ENCODE results near the gene PKN1.
A peak's percentile ranks its signal among the peaks of the same experiment; 100 is the strongest.
"Not testable (repeated sequence)": the region's sequence is repeated elsewhere in the genome, so short reads cannot be mapped to it uniquely, and the experiment has no call there.

PKN1 gene

DNA sequence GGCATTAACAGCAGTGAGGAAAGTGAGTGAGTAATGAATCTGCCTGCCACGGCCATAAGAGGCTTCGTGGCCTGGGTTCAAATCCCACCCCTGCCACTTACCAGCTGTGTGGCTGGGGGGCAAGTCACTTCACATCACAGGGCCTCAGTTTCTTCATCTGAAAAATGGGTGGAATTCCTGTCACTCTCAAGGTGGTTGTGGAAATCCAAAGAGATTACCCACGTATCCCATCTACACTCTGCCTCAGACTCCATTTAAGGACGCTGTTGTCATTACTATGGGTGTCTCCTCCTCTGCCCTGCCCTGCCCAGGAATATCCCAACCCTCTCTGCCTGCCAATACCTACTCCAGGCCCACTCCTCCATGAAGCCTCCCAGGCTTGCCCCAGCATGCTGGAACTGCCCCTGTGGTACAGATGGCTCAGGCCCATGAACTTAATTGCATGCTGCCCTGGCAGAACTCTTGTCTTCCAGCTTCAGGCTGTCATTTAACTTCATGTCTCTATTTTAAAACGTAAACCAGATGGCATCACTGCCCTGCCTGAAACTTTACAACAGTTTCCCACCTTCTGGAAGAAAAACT lies 59.7 kb downstream of the PKN1 start:
- no peak for DNase-seq

DNA sequence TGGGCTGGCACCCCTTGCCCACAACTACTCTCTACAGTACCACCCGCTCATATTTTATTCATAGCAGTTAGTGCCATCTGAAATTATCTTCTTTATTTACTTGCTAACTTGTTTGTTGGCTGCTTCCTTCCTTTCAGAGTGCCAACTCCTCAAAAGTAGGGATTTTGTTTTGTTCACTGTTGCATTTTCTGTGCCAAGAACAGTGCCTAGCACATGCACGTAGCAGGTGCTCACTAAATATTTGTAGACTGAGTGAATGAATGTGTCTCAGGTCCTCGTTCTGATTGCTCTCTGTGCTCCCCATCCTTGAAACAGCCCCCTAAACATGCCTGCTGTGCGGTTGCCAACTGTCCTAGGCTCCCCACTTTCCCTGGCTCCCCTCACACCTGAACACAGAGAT lies 61.3 kb downstream of the PKN1 start:
- no peak for DNase-seq

DNA sequence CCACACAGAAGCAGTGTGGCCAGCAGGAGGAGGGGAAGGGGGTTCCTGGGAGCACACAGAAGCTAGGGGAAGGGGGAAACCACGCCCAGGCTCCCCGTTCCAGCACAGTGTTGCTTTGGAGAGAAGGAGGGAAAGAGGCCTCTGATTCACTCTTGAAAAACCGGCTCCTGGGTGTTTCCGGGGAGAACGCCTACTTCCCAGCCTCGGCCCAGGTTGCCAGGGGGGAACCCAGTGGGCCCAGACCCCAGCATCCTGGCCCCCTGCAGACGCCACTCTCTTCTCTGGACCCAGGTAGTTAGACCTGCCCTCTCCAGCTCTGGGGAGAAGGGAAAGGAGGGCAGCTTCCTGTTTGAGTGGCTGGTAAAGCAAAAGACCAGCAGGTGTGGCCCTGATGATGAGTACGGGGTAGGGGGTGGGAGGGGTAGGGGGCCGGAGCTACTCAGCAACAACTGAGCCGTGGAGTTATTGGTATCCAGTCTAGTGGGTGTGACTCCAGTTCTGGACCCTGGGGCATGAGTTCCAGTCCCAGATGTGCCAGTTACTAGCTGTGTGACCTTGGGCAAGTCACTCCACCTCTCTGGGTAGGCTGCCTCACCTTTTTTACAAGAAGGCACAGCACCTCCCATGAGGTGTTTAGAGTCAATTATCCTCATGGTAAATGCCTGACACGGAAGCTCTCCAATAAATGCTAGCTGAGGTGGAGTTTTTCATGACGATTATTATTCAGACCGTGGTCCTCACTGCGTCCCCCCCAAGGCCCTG lies 62.0 kb downstream of the PKN1 start:
- DNase-seq, result no peak

DNA sequence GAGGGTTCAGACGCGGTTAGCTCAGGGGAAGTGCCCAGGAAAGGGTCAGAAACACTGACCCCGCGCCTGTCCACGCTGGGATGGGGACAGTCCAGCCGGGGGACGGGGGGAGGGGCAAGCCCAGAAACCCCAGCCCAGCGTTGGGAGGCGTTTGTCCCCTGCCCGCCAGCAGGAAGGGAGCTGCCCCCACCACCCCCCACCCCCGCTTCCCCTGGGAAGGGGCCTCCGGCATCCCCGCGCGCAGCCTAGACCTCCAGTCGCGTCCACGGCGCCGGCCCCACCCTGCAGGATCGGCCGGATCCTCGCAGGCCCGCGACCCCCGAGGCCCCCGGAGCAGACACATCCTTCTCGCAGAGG lies 62.5 kb downstream of the PKN1 start:
- DNase-seq, result no peak

GRCh38 chr19:14496029-14496833 lies 63.1 kb downstream of the PKN1 start, which contains the start of gene GIPC1:
Gene GIPC1, minus strand, starts transcription at chr19:14496127. Its CDS starts 13,151 bp downstream, at chr19:14482976.
- DNase-seq, result peak; percentile 92

- DNase-seq, result no peak
Observed at GRCh38 chr19:14496834-14497227, 63.7 kb downstream of the PKN1 start.

DNA sequence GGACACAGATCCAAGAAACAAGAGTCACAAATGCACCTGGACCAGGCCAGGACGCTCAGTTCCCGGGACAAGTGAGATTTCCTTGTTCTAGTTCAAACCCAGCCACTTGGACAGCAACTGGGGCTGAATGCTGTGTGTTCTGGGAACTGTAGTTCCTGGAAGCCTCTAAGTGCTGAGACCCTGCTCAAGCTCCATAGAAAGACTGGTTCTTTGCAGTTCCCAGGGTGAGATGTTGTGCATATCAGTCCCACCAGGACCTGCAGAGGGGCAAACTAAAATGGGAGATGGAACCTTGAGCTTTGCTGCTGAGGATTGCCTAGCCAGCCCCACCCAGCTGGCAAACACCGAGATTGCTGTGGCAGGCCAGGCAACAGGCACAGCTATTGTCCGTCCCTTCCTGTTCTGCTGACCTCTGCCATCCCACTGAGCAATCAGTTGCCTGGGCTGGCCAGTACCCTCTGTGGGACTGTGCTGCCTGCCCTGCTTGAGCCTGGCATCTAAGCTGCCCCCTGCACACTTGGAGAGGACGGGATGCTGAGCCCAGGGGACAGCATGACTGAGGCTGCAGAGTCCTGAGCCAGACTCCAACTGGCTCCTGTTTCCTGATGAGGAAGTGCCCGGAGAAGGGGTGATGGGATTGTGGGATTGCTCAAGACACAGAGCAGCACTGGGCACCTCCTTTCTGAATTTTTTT lies 64.3 kb downstream of the PKN1 start:
- DNase-seq, result no peak

GRCh38 chr19:14502334-14503092 lies 69.4 kb downstream of the PKN1 start:
- no peak for DNase-seq

DNA sequence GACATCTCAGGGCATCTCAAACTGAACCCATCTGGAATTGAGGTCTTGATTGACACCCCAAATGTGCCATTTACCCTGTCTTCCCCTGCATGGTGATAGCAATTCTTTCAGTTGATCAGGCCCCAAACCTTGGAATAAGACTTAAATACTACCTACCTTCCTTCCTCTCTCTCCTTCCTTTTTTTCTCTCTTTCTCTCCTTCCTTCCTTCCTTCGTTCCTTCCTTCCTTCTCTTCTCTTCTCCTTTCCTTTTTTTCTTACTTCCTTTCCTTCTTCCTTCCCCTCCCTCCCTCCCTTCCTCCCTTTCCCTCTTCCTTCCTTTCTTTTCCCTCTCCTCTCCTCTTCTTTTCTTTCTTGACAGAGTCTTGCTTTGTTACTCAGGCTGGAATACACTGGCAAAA lies 70.2 kb downstream of the PKN1 start:
- no peak for DNase-seq

DNA sequence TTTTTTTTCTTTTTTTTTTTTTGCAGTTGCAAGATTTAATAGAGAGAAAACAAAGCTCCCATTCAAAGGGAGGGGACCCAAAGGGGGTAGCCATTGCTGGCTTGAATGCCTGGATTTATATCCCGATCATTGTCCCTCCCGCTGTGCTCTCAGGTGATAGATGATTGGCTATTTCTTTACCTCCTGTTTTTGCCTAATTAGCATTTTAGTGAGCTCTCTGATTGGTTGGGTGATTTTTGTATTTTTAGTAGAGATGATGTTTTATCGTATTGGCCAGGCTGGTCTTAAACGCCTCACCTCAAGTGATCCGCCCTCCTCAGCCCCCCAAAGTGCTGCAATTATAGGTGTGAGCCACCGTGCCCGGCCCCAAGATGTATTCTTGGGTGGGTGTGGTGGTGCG lies 71.5 kb downstream of the PKN1 start:
- not testable (repeated sequence) for DNase-seq

DNA sequence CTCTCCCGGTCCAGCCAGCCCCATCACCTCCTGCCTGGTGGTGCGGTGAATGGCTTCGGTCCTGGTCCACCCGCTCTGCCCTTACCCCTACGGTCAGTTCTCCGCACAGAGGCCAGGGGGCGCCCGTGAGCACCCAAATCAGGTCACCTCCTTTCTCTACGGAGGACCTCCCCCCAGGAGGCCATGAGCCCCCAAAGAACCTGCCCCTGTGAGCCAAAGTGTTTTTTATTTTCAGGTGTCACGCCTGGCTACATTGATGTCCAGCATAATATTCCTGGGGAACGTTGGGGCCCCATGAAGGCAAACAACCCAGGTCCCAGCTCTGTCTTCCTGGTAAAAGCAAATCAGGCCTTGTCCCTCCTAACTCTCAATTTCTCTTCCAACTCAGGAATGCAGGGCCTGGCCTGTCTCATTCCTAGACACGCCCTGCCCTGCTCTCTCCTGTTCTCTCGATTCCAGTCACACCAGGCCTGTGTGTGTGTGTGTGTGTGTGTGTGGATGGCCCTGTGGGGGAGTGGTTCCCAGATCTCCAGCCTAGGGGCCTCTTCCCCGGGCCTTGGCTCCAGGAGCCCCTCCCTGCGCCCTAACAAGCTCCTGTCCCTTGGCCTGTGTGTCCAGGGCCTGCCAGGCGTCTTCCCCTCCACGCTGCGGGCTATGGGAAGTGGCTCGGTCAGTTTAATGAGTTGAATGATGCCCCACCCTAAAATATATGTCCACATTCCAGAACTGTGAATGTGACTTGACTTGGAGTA lies 72.6 kb downstream of the PKN1 start:
- DNase-seq, result peak; percentile 80

DNA sequence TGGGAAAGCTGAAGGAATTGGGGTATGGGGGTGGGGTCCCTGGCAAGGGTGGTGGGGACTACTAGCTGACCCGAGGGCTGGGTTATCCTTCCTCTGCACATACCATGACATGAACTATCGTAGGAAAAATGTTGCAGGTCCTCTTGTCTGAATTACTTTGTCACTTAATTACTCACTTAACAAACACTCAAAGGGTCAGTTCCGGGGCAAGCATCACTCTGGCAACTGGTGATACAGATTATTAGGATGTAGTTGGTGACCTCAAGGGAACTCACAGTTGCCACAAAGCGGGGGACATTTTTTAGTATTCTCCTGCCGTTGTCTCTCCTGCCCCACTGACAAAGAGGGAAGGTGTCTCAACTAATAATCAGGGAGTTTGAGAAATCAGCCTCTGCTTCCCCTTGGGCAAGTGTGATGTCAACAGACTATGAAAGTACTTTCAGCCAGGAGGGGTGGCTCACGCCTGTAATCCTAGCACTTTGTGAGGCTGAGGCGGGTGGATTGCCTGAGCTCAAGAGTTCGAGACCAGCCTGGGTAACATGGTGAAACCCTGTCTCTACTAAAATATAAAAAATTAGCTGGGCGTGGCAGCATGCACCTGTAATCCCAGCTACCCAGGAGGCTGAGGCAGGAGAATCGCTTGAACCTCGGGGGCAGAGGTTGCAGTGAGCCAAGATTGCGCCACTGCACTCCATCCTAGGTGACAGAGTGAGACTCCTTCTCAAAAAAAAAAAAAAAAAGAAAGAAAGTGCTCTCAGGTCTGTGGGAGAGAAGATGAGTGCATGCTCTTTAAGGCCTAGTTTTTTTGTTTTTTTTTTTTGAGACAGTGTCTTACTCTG lies 74.8 kb downstream of the PKN1 start:
- no peak for DNase-seq

GRCh38 chr19:14510311-14511228 lies 77.5 kb downstream of the PKN1 start:
- no peak for DNase-seq

- no peak for DNase-seq
Observed at GRCh38 chr19:14511229-14511593, 78.1 kb downstream of the PKN1 start.

GRCh38 chr19:14512406-14512961 lies 79.4 kb downstream of the PKN1 start:
- no peak for DNase-seq

GRCh38 chr19:14514215-14514863 lies 81.2 kb downstream of the PKN1 start:
- no peak for DNase-seq

- DNase-seq, result no peak
Observed at GRCh38 chr19:14515501-14516047, 82.5 kb downstream of the PKN1 start.

GRCh38 chr19:14516048-14516534 lies 83.0 kb downstream of the PKN1 start:
- no peak for DNase-seq

Data from hematopoietic multipotent progenitor cell treated with erythropoietin and hydrocortisone succinate and interleukin-3 and kit ligand, for 4 days (in vitro differentiated cells).